Esophagus mucosa (tissue), 1 donor: Measurements from ENCODE around the gene LRRTM4. TPM values are rescaled to one million over a fixed set of nuclear protein-coding genes. Genes with fewer than 3 reads are reported as not detected.
"Not testable (repeated sequence)": the region's sequence is repeated elsewhere in the genome, so short reads cannot be mapped to it uniquely, and the experiment has no call there.

ENCODE experiments used
- ATAC-seq: fragments of 200-7000 bp; cut with Tn5 transposase; one replicate; pipeline ENCODE4 v1.9.1; 2020
- total RNA-seq: library from RNA; stranded (reverse); gene quantifications from one replicate; pipeline ENCODE4 v1.2.4, GENCODE V29; 2023
- donor health status: DM: yes; HTN: yes; CAD: no.

Gene LRRTM4
- total RNA-seq, 1 donor from 2014 or later = not detected

GRCh38 chr2:77309725-77310124 is 212.5 kb downstream of the LRRTM4 start:
- no peak for ATAC-seq

- no peak for ATAC-seq
Measured at GRCh38 chr2:77301441-77301840, 220.7 kb downstream of the LRRTM4 start.

- no peak for ATAC-seq
Measured at GRCh38 chr2:77296791-77297190, 225.4 kb downstream of the LRRTM4 start.

- ATAC-seq = no peak
Measured at GRCh38 chr2:77294474-77294873, 227.7 kb downstream of the LRRTM4 start.

- ATAC-seq = no peak
Measured at GRCh38 chr2:77284353-77284752, 237.8 kb downstream of the LRRTM4 start.

- no peak for ATAC-seq
Measured at GRCh38 chr2:77271262-77271661, 250.9 kb downstream of the LRRTM4 start.

- ATAC-seq = no peak
Measured at GRCh38 chr2:77270433-77270832, 251.7 kb downstream of the LRRTM4 start.

GRCh38 chr2:77268626-77269025 is 253.6 kb downstream of the LRRTM4 start:
- no peak for ATAC-seq

- no peak for ATAC-seq
Measured at GRCh38 chr2:77232909-77233425, 289.2 kb downstream of the LRRTM4 start.

- no peak for ATAC-seq
Measured at GRCh38 chr2:77228391-77228790, 293.8 kb downstream of the LRRTM4 start.

- ATAC-seq = no peak
Measured at GRCh38 chr2:77210725-77211124, 311.5 kb downstream of the LRRTM4 start.

- no peak for ATAC-seq
Measured at GRCh38 chr2:77207331-77207730, 314.8 kb downstream of the LRRTM4 start.

- ATAC-seq = no peak
Measured at GRCh38 chr2:77201755-77202154, 320.4 kb downstream of the LRRTM4 start.

- no peak for ATAC-seq
Measured at GRCh38 chr2:77199411-77199810, 322.8 kb downstream of the LRRTM4 start.

- no peak for ATAC-seq
Measured at GRCh38 chr2:77193858-77194448, 328.2 kb downstream of the LRRTM4 start.

- ATAC-seq = no peak
Measured at GRCh38 chr2:77192811-77193289, 329.3 kb downstream of the LRRTM4 start.

- ATAC-seq = no peak
Measured at GRCh38 chr2:77191665-77192064, 330.5 kb downstream of the LRRTM4 start.

GRCh38 chr2:77190721-77191346 is 331.3 kb downstream of the LRRTM4 start:
- no peak for ATAC-seq

- no peak for ATAC-seq
Measured at GRCh38 chr2:77185052-77185451, 337.1 kb downstream of the LRRTM4 start.

GRCh38 chr2:77179297-77179696 is 342.9 kb downstream of the LRRTM4 start:
- ATAC-seq = no peak

- not testable (repeated sequence) for ATAC-seq
Measured at GRCh38 chr2:77175266-77175780, 346.9 kb downstream of the LRRTM4 start.

- no peak for ATAC-seq
Measured at GRCh38 chr2:77169426-77169825, 352.8 kb downstream of the LRRTM4 start.

- ATAC-seq = not testable (repeated sequence)
Measured at GRCh38 chr2:77164021-77164420, 358.2 kb downstream of the LRRTM4 start.

GRCh38 chr2:77161009-77161408 is 361.2 kb downstream of the LRRTM4 start:
- ATAC-seq = peak; percentile 93
